Stimulated activated CD4-positive, alpha-beta T cell treated with anti-CD3 and anti-CD28 coated beads, TNF-alpha, amount 100 ng/mL, for 1 hour (primary cell): ENCODE measurements around the gene IPCEF1.

Experiments used
- DNase-seq, 3 donors: peaks; one replicate each; pipeline ENCODE4 v3.0.0-alpha.2; 2020; ENCODE audit warnings: low read depth in 3 of 3, low spot score in 1 of 3

The IPCEF1 gene

GRCh38 chr6:154356690-154357089 is at the start of gene IPCEF1:
TSS of gene IPCEF1 (minus strand) at chr6:154356803. CDS start at chr6:154265947, 90,856 bp downstream.
- DNase-seq = no peak

GRCh38 chr6:154406301-154406700 is 49.7 kb upstream of the IPCEF1 start:
- no peak for DNase-seq

GRCh38 chr6:154404791-154405400 is 48.3 kb upstream of the IPCEF1 start:
- no peak for DNase-seq

GRCh38 chr6:154403788-154404187 is 47.2 kb upstream of the IPCEF1 start:
- no peak for DNase-seq

- no peak for DNase-seq
These were observed 45.6 kb upstream of the IPCEF1 start for GRCh38 chr6:154402081-154402780.

GRCh38 chr6:154399097-154399496 is 42.5 kb upstream of the IPCEF1 start:
- no peak for DNase-seq

- DNase-seq = no peak
These were observed 41.0 kb upstream of the IPCEF1 start for GRCh38 chr6:154397491-154398195.

- DNase-seq = no peak
These were observed 39.3 kb upstream of the IPCEF1 start for GRCh38 chr6:154395878-154396277.

GRCh38 chr6:154395316-154395715 is 38.7 kb upstream of the IPCEF1 start:
- no peak for DNase-seq

- no peak for DNase-seq
These were observed 38.0 kb upstream of the IPCEF1 start for GRCh38 chr6:154394571-154394970.

- no peak for DNase-seq
These were observed 33.4 kb upstream of the IPCEF1 start for GRCh38 chr6:154390034-154390433.

- no peak for DNase-seq
These were observed 32.2 kb upstream of the IPCEF1 start for GRCh38 chr6:154388803-154389202.

GRCh38 chr6:154386848-154387717 is 30.5 kb upstream of the IPCEF1 start:
- DNase-seq = no peak

- no peak for DNase-seq
These were observed 27.6 kb upstream of the IPCEF1 start for GRCh38 chr6:154384191-154384590.

GRCh38 chr6:154383273-154383672 is 26.7 kb upstream of the IPCEF1 start:
- no peak for DNase-seq

GRCh38 chr6:154382740-154383139 is 26.1 kb upstream of the IPCEF1 start:
- no peak for DNase-seq

GRCh38 chr6:154381548-154381947 is 24.9 kb upstream of the IPCEF1 start:
- DNase-seq = no peak

- DNase-seq = no peak
These were observed 24.1 kb upstream of the IPCEF1 start for GRCh38 chr6:154380741-154381140.

- no peak for DNase-seq
These were observed 23.0 kb upstream of the IPCEF1 start for GRCh38 chr6:154379585-154379984.

- no peak for DNase-seq
These were observed 21.9 kb upstream of the IPCEF1 start for GRCh38 chr6:154378518-154378917.

GRCh38 chr6:154377726-154378125 is 21.1 kb upstream of the IPCEF1 start:
- DNase-seq = no peak
